ENCODE measurements around the gene OR10T2.

DNA sequence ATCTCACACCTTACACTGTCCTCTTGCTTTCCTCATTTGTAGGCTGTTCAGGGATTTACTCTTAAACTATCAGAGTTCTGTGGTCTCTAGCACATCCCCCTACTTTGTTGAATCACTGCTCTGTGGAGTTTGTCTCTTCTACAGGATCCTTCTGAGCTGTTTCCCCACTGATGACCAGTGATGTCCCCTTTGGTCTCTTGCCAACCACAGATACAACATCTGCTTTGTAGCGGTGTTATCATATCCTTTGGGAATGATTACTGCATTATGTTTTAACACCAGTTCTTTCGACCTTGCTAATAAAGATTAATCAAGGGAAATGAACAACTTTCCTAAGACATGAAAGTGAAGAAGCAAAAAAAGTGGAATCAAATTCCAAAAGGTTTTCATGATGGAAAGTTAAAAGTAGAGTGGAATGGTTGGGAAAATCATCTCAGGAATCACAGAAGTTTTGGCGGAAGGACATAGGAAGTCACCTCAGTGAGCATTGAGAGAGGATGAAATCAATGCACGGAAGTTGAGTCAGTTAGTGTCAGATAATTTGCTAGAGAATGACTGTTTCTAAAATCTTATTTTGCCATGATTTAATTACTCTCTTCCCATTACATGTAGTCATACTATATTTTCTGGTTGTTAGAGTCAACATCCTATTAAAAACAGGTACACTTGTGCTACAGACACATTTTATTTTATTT is 15.5 kb upstream of the OR10T2 start:
- TF ChIP-seq CTCF (IDR thresholded peaks at IDR 0.05 in 8 of 11, conservative IDR thresholded peaks at IDR 0.05 in 3 of 11) (no peak), POLR2AphosphoS5 (IDR thresholded peaks at IDR 0.05) (no peak)

All from spleen (tissue), 7 donors.